Choroid plexus epithelial cell (primary cell): ENCODE measurements around the gene NMNAT3.

Source experiments
- DNase-seq: peaks from one replicate; pipeline ENCODE4 v3.0.0-alpha.2; 2010; ENCODE audit warnings: low read depth
- H3K4me3 ChIP-seq: 2 replicates; pipeline ENCODE4 v1.5.1; 2011; ENCODE audit warnings: low read depth, mild to moderate bottlenecking, control low read depth, low read length, moderate library complexity
- TF ChIP-seq, protein P1 (sequence below): conservative IDR thresholded peaks from 2 replicates; pipeline ENCODE4 v1.5.1; 2011; ENCODE audit warnings: low read depth, mild to moderate bottlenecking, control low read depth, inconsistent platforms, low read length, moderate library complexity

Gene NMNAT3

DNA sequence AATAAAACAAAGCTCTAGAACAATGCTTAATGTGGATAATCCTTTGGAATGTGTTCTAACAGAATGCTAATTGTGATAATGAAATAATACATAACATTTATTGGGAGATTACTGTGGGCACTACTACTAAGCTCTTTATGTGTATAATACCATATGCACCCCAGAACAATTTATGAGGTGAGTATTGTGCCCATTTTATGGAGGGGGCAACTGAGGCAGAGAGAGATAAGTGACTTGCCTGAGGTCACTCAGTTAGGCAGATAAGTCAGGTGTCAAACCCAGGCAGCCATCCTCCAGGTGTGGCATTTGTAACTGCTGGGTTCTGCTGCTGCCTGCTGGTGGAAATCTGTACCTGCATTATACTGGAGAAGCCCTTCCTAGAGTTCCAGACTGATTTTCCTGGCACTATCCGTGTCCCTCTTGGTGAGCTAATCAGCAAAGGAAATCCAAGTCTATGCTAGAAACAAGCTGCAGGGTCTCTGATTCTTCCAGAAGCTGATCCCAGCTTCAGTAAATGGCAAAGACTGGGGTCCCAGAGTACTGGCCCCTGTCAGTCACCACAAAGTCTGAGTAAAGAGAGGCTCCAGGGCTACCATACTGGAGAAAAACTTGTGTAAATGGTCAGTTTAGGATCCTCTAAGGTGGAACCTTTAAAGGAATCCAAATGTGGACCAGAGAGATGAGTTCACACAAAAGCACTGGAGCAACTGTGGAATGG is 115.7 kb downstream of the NMNAT3 start:
- H3K4me3 ChIP-seq, result no peak overlapping the region
- DNase-seq, result peak; percentile 72
- TF ChIP-seq, protein P1, sequence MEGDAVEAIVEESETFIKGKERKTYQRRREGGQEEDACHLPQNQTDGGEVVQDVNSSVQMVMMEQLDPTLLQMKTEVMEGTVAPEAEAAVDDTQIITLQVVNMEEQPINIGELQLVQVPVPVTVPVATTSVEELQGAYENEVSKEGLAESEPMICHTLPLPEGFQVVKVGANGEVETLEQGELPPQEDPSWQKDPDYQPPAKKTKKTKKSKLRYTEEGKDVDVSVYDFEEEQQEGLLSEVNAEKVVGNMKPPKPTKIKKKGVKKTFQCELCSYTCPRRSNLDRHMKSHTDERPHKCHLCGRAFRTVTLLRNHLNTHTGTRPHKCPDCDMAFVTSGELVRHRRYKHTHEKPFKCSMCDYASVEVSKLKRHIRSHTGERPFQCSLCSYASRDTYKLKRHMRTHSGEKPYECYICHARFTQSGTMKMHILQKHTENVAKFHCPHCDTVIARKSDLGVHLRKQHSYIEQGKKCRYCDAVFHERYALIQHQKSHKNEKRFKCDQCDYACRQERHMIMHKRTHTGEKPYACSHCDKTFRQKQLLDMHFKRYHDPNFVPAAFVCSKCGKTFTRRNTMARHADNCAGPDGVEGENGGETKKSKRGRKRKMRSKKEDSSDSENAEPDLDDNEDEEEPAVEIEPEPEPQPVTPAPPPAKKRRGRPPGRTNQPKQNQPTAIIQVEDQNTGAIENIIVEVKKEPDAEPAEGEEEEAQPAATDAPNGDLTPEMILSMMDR, result peak; percentile 95

DNA sequence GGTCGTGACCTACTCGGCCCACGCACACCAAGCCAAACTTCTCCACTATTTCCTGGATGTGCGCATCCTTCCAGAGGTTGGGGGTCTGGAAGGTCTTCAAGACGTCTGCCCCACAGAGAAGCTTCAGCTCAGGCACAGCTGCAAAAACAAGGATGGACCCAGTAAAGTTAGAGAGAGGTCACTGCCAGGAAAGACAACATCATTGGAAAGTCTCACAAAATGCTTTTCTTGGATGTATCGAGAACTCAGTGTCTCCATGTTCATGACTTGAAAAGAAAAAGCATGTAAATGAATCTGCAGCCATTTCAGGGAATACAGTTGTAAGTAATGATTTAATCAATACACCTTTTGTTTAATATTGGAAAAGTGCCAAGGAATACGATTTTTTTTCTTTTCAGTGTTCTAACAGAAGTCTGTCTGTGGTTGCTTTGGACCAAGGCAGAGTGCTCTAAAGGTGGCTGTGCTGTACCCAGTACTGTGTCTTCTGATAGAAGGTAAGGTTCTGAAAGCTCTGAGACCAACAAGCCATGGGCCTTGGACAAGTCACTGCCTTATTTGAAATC is 116.4 kb downstream of the NMNAT3 start:
- no peak for DNase-seq
- H3K4me3 ChIP-seq, result no peak overlapping the region
- TF ChIP-seq, protein P1, result no peak

DNA sequence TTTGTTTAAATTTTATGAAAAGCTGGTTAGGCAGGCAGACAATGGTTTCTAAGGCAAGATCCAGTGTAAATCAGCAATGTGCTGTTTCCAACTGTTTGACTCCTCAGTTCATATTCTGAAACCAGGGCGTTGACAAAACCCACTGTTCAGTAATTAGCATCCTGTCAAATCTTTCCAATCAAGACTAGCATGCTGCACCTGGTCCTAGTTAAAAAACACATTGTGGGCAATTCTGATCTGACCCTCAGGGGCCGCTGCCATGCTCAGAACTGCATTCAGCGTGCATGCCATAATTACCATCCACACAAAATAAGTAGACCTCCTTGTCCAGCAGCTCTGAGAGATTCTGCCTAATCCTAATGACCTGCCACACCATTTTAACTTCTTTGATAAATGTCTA is 117.4 kb downstream of the NMNAT3 start:
- DNase-seq, result no peak
- no peak overlapping the region for H3K4me3 ChIP-seq
- TF ChIP-seq, protein P1, result no peak

DNA sequence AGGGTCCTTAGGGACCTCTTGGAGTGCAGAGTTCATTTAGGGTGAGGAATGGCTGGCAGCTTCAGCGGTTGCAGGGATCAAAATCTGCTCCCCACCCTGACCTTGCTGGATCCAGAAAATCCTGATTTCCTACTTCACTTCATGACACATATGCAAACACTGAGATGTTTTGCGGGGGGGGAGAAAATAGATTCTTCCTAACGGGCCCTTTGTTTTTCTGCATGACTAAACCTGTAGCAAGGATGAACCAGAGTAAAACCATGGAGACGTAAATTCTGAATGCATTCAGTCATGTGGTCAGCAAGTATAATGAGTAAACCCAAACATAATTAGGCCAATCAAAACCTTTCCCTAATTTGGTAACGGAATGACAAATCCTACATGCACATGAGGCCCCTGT is 118.2 kb downstream of the NMNAT3 start:
- DNase-seq, result no peak
- no peak overlapping the region for H3K4me3 ChIP-seq
- TF ChIP-seq, protein P1, result no peak

DNA sequence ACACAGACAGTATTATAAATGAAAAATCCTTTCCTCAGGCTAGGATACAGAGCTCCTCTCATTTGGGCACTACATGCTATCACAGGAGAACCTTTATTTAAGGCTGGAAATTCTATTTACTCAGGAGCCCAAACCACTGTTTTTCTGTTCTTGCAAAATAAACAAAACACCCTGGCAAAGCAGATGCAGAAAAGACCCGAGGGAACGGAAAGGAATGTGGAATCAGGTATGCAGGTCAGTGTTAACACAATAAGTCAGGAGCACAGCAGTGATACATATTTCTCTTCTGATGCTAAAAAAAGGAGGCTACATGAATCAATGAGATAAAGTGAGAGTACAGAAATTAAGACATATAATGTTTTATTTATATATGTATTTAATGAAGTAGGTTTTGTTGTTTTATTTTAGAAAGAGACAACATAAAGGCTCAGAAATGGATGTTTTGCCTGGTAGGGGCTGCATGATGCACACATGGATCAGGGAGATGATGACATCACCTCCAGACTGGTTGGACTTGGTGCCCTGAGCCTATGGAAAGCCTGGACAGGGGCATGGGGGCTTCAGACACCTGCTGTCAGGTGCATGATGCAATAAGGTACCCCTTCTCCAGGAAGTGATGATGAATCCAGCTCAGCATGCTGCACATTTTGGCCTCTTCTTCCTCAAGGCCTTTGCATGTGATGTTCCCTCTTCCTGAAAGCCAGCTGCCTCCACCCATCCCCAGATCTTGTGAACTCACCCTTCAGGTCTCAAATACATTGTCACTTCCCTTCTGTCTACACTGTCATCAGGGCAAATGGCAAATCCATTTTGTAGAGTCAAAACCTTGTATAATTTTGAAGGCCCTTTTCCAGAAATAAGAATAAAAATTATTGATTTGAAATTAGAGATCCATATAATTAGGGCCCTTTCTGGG is 119.2 kb downstream of the NMNAT3 start:
- H3K4me3 ChIP-seq, result no peak overlapping the region
- no peak for DNase-seq
- TF ChIP-seq, protein P1, result no peak

DNA sequence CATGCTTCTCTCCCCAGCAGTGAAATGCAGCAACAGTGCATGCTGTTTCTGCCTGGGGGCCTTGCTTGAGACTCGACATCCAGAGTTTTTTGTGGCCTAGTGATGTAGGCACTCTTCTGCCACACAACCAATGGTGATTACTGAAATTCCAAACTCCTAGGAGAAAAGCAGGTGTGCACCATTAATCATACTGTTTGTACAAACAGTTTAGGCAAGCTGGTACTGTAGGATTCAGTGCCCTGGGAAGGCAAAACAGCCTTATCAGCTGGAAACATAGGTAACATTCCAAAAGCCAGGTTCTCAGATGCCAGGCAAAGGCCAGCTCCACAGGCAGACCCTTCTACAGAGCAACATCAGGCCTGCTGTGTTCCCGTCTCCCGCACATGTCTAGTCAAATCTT is 120.7 kb downstream of the NMNAT3 start:
- DNase-seq, result no peak
- H3K4me3 ChIP-seq, result no peak overlapping the region
- TF ChIP-seq, protein P1, result no peak
